ENCODE data around the gene SHISAL2A. TPM values are rescaled to one million over a fixed set of nuclear protein-coding genes. Genes with fewer than 3 reads are reported as not detected.

Gene SHISAL2A
- total and polyA plus RNA-seq, 2 donors (not counting 1 experiment from before 2014, with no cell fraction given): not detected

DNA sequence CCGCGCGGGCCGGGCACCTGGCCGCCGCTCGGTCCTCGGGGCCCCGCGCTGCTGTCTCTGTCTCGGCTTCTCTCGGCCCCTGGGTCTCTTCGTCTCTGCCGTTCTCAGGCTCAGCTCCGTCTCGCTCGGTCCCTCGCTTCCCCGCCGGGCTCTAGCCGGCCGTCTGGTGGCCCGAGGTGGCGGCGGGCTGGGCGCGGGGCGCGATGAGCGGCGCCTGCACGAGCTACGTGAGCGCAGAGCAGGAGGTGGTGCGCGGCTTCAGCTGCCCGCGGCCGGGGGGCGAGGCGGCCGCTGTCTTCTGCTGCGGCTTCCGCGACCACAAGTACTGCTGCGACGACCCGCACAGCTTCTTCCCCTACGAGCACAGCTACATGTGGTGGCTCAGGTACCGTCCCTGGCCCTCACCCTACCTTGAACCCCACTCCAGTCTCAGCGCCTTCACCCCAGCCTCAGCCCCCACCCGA, 355 bp downstream of the SHISAL2A start:
- H3K4me1 ChIP-seq (ENCODE audit: control insufficient read depth, extremely low read depth, insufficient read depth, low read length): no peaks in the 10 kb centered on the region
- TF ChIP-seq EZH2 (IDR thresholded peaks at IDR 0.05; ENCODE audit: low read length, missing control alignments): peak; percentile 88
- TF ChIP-seq, protein P1, sequence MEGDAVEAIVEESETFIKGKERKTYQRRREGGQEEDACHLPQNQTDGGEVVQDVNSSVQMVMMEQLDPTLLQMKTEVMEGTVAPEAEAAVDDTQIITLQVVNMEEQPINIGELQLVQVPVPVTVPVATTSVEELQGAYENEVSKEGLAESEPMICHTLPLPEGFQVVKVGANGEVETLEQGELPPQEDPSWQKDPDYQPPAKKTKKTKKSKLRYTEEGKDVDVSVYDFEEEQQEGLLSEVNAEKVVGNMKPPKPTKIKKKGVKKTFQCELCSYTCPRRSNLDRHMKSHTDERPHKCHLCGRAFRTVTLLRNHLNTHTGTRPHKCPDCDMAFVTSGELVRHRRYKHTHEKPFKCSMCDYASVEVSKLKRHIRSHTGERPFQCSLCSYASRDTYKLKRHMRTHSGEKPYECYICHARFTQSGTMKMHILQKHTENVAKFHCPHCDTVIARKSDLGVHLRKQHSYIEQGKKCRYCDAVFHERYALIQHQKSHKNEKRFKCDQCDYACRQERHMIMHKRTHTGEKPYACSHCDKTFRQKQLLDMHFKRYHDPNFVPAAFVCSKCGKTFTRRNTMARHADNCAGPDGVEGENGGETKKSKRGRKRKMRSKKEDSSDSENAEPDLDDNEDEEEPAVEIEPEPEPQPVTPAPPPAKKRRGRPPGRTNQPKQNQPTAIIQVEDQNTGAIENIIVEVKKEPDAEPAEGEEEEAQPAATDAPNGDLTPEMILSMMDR (conservative IDR thresholded peaks at IDR 0.05 in 1 of 2, IDR thresholded peaks at IDR 0.05 in 1 of 2; ENCODE audit: low read depth in 1 of 2, low read length in 2 of 2): no peak
- no peak overlapping the region for H3K27ac ChIP-seq (ENCODE audit: insufficient read depth, low read length)
- H2AFZ ChIP-seq (ENCODE audit: low read length): no peak overlapping the region
- no peaks in the 10 kb centered on the region for H3K36me3 ChIP-seq (ENCODE audit: control insufficient read depth, insufficient read depth, low read length)
- H3K9ac ChIP-seq (ENCODE audit: insufficient read depth, low read length): no peak overlapping the region
- H3K4me3 ChIP-seq (replicated peaks in 1 of 4; ENCODE audit: control extremely low read depth in 1 of 4, insufficient read depth in 1 of 4, low read depth in 3 of 4, low read length in 4 of 4): peak overlapping the region in 1 of 4 experiments; percentile 27
- peak overlapping the region; percentile 26 for H3K4me2 ChIP-seq (ENCODE audit: extremely low read depth, insufficient read depth, low read length)
- DNase-seq (ENCODE audit: low read depth in 2 of 2): peak in 1 of 2 donors; percentile 12
- no peaks in the 10 kb centered on the region for H3K9me3 ChIP-seq (ENCODE audit: control insufficient read depth, insufficient read depth, low read depth, low read length)
- peaks cover 29% of the 10 kb centered on the region for H3K27me3 ChIP-seq (ENCODE audit: control insufficient read depth, insufficient read depth, low read length)
- H3K79me2 ChIP-seq (ENCODE audit: control insufficient read depth, insufficient read depth, low read length): no peaks in the 10 kb centered on the region
- H4K20me1 ChIP-seq (ENCODE audit: control insufficient read depth, extremely low read depth, insufficient read depth, low read length): no peaks in the 10 kb centered on the region

DNA sequence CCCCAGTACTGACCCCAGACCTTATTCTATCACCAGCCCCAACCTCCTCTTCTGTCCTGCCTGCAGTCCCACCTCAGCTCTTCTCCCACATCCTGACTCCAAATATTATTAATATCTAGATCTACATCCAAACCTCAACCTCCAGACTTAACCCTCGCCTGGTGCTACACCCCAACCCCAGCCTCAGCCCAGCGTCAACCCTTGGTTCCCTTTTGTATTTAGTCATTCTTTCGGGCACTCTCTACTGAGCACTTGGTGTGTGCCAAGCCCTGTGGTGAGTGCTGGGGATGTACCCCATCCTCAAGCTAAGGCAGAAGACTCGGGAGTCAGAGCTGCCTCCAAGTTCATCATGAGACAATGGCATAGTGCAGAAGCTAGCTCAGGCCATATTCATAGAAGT, 1.1 kb downstream of the SHISAL2A start:
- Histone ChIP-seq H3K4me3 (replicated peaks in 1 of 4; ENCODE audit: control extremely low read depth in 1 of 4, insufficient read depth in 1 of 4, low read depth in 3 of 4, low read length in 4 of 4) (no peak overlapping the region), H3K9me3 (ENCODE audit: control insufficient read depth, insufficient read depth, low read depth, low read length) (no peaks in the 10 kb centered on the region), H3K4me2 (ENCODE audit: extremely low read depth, insufficient read depth, low read length) (no peak overlapping the region), H3K9ac (ENCODE audit: insufficient read depth, low read length) (no peak overlapping the region), H3K27ac (ENCODE audit: insufficient read depth, low read length) (no peak overlapping the region), H3K27me3 (ENCODE audit: control insufficient read depth, insufficient read depth, low read length) (peaks cover 29% of the 10 kb centered on the region), H3K4me1 (ENCODE audit: control insufficient read depth, extremely low read depth, insufficient read depth, low read length) (no peaks in the 10 kb centered on the region), H3K79me2 (ENCODE audit: control insufficient read depth, insufficient read depth, low read length) (no peaks in the 10 kb centered on the region), H2AFZ (ENCODE audit: low read length) (no peak overlapping the region), H3K36me3 (ENCODE audit: control insufficient read depth, insufficient read depth, low read length) (no peaks in the 10 kb centered on the region), H4K20me1 (ENCODE audit: control insufficient read depth, extremely low read depth, insufficient read depth, low read length) (no peaks in the 10 kb centered on the region)
- DNase-seq (ENCODE audit: low read depth in 2 of 2): no peak
- TF ChIP-seq, protein P1 (conservative IDR thresholded peaks at IDR 0.05 in 1 of 2, IDR thresholded peaks at IDR 0.05 in 1 of 2; ENCODE audit: low read depth in 1 of 2, low read length in 2 of 2): no peak
- TF ChIP-seq EZH2 (IDR thresholded peaks at IDR 0.05; ENCODE audit: low read length, missing control alignments): no peak

DNA sequence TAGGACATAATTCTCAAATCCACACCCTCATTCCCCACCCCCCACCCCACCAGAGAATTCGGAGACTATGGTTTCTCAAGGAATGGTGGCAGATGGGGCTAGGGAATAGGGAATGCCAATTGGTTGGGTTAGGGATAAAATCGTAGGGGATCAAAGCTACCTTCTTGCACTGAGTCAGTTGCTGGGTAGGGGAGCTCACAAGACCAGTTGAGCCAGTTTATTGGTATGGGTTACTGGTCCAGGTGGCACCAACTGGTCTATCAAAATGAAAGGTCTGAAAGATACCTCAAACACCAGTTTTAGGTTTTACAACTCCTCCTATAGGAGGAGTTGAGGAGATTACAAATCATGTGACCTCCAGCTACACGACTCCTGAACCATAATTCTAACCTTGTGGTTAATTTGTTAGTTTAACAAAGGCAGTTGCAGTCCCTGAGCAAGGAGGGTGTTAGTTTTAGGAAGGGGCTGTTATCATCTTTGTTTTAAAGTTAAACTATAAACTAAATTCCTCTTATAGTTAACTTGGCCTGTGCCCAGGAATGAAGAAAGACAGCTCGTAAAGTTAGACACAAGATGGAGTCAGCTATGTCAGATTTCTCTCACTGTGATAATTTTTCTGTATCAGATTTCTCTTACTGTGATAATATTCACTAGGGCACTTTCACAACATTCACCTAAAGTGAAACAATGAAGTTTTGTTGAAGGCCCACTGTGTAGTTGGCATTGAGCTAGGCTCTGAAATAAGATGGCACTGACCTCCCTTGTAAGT, 2.5 kb downstream of the SHISAL2A start:
- H3K4me3 ChIP-seq (replicated peaks in 1 of 4; ENCODE audit: control extremely low read depth in 1 of 4, insufficient read depth in 1 of 4, low read depth in 3 of 4, low read length in 4 of 4): no peak overlapping the region
- H4K20me1 ChIP-seq (ENCODE audit: control insufficient read depth, extremely low read depth, insufficient read depth, low read length): no peaks in the 10 kb centered on the region
- H3K36me3 ChIP-seq (ENCODE audit: control insufficient read depth, insufficient read depth, low read length): no peaks in the 10 kb centered on the region
- TF ChIP-seq EZH2 (IDR thresholded peaks at IDR 0.05; ENCODE audit: low read length, missing control alignments): no peak
- TF ChIP-seq, protein P1 (conservative IDR thresholded peaks at IDR 0.05 in 1 of 2, IDR thresholded peaks at IDR 0.05 in 1 of 2; ENCODE audit: low read depth in 1 of 2, low read length in 2 of 2): no peak
- no peak overlapping the region for H3K27ac ChIP-seq (ENCODE audit: insufficient read depth, low read length)
- no peaks in the 10 kb centered on the region for H3K79me2 ChIP-seq (ENCODE audit: control insufficient read depth, insufficient read depth, low read length)
- H3K4me2 ChIP-seq (ENCODE audit: extremely low read depth, insufficient read depth, low read length): no peak overlapping the region
- H3K9ac ChIP-seq (ENCODE audit: insufficient read depth, low read length): no peak overlapping the region
- no peak overlapping the region for H2AFZ ChIP-seq (ENCODE audit: low read length)
- no peaks in the 10 kb centered on the region for H3K9me3 ChIP-seq (ENCODE audit: control insufficient read depth, insufficient read depth, low read depth, low read length)
- H3K4me1 ChIP-seq (ENCODE audit: control insufficient read depth, extremely low read depth, insufficient read depth, low read length): no peaks in the 10 kb centered on the region
- H3K27me3 ChIP-seq (ENCODE audit: control insufficient read depth, insufficient read depth, low read length): peaks cover 29% of the 10 kb centered on the region
- no peak for DNase-seq (ENCODE audit: low read depth in 2 of 2)

Data from fibroblast of lung (primary cell).